CD4-positive, alpha-beta T cell treated with Interleukin-10 for 1 hour (primary cell): ENCODE results near the gene PLCH1.

ENCODE experiments used
- DNase-seq: peaks from one replicate; pipeline ENCODE4 v3.0.0-alpha.2; 2020

Gene PLCH1

DNA sequence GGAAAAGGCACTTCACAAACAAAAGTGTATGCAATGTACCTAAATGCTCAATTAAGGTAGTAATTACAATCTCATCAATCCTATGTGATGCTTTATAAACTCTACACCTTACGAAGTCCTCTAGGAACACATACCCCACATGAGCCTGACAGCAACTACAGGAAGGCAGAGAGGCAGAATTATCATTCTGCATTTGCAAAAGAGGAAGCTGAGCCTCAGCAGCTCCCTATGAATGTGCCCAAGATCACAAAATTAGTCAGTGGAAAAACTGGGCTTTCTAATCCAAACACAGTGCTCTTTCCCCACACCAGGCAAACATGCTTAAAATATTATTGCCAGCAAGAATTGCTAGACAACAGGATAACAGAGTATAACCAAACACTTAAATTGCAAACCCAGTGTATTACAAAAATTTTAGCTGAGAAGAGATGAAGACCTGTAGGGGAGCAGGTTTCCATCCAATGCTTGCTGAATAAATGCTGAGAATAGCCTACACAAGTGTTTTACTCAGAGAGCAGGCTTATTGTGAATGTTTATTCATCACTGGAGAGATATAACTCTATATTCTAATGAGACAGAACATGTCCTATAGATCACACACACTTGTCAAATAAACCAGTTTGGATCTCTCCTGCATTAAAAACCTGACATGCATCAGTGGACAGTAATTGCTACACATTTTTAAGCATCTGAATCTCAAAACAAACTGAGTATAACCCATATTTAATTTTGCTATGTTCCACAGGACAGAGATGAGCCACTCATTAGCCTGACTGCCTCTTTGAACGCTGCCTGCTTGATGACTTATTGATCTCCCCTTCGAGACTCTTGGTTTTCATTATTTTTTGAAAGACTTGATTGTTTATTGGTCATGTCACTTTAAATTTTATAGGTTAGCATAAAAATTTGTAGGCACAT, 62.2 kb downstream of the PLCH1 start:
- DNase-seq: no peak

DNA sequence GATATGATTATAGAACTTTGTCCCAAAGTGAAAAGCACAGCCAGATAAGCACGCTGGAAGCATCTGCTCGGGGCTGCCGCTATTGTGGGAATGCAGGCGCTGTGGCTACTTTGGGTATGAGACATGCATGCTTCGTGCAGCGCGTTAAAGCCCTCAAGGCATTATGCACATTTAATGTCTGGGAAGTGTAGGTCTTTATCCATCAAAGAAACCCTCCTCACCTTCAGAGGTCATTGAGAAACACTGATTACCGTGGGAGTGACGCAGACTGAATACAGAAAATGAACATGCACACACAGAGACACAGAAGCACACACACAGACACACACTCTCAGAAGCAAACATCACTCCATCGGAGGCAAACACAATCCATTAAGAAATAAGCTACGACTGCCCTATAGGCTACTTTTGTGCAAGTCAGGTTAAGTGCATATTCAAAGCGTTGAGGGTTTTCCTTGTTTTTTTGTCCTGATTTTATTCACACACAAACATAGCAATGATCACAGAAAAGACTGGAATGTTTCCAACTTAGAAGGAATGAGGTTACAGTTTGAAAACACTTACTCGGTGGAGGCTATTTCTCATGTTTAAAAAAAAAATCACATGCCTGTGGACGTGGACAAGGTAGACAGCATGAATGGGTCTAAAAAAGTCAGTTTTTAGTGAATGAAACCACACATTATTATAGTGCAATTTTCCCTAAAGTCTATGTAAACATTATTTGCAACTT, 68.5 kb downstream of the PLCH1 start:
- no peak for DNase-seq

DNA sequence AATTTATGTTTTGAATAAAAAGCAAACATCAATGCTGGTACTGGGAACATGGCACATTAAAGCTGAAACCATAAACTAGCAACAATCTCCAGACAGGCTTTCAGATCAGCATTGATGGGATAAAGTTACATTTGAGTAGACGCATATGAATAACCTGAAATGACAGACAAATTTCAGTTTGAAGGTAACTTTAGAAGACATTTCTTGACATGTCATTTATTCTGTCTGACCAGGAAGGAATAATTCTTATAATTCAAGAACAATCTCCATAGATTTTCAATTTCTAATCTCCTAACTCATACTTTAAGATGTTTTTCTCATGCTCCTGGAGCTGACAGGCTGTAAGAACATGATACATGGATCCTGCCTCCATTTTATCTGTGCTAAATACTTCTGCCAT, 69.8 kb downstream of the PLCH1 start:
- DNase-seq: no peak

GRCh38 chr3:155673421-155673820, 71.5 kb downstream of the PLCH1 start:
- no peak for DNase-seq

DNA sequence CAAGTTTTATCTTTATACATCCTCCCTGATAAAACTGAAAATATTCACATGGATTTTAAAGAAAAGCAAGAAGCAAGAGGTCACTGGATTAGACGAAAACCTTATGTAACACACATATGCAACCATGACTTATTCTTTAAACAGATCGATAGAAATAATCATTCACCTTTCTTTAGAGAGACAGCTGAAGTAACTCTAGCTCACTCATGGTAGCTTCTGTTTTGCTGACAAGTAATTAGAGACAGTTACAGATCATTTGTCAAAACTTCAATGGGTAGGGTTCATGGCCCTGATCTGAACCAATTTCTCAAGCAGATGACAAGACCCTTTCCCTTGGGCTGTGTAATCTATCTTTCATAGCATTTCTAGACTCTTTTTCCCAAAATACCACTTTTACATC, 74.5 kb downstream of the PLCH1 start:
- DNase-seq: no peak

DNA sequence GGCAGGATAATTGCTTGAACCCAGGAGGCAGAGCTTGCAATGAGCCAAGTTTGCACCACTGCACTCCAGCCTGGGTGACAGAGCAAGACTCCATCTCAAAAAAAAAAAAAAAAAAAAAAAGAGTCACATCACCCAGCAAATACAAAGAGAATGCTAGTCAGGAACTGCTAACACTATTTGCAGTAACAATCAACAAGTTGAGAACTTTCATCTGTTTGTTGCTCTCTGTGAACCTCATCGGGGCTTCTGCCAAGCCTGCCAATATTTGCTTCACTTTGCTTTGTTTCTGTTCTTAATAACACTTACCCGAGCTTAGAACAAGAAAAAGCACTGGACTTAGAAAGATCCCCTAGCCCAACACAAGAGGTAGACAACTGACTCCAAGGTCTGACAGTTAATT, 76.9 kb downstream of the PLCH1 start:
- no peak for DNase-seq

DNA sequence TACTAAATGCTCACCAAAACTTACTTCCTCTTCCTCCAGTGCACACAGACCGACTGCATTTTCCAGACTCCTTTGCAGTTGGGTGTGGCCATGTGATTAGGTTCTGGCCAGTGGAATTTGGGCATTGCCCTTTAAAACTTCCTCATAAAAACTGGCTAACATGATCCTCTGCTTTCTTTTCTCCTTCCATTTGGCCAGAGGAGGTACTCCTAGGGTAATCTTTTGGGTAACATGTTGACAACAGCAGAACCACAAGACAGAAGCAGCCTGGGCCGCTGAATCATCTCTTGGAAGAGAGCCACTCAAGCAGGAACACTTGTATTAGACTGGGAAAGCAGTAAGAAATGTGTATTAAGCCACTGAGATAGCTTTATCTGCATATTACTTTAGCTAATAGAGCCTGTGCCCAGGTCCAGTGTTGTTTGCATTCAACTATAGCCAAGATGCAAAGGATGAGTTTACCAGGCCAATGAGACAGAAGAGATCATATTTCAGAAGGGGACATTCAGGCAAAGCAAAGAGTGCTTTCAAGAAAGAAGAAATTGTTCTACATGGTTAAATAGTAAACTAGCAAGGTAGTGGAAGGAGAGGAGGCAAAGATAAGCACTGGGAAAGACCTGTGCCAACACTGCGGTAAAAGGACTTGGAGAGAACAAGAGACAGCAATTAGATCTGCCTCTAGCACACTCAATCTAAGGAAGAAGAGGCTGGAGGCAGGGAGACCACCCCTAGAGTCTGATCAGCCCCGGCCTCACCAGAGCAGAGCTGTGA, 79.8 kb downstream of the PLCH1 start:
- DNase-seq: no peak

GRCh38 chr3:155663467-155664212, 81.2 kb downstream of the PLCH1 start:
- DNase-seq: no peak

- no peak for DNase-seq
Measured at GRCh38 chr3:155661760-155662159, 83.1 kb downstream of the PLCH1 start.

DNA sequence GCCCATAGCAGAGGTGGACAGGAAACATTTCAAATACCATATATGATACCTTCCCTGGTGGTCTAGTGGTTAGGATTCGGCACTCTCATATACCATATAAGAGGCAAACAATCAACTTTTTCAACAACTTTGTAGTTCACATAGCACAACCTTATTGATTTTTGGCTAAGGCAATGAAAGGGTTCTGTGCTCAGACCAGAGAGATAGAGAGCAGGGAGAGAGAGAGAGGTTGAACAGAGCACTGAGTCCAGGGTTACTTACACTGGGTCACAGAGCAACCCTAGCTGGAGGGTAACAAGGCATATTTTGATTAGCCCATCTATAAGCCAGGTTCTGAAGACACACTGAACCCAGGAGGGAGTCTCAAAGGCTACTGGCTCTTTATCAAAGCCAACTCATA, 83.8 kb downstream of the PLCH1 start:
- DNase-seq: no peak

GRCh38 chr3:155658671-155659261, 86.1 kb downstream of the PLCH1 start:
- DNase-seq: no peak

DNA sequence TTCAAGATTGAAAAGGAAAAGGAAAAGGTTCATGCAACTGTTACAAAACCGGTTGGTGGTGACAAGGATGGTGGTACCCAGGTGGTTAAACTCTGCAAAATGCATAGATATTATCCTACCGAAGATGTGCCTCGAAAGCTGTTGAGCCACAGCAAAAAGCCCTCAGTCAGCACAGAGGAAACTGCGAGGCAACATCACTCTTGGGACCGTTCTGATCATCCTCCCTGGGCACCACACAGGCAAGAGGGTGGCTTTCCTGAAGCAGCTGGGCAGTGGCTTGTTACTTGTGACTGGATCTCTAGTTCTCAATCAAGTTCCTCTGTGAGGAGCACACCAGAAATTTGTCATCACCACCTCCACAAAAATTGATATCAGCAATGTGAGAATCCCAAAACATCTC, 86.9 kb downstream of the PLCH1 start:
- DNase-seq: no peak

DNA sequence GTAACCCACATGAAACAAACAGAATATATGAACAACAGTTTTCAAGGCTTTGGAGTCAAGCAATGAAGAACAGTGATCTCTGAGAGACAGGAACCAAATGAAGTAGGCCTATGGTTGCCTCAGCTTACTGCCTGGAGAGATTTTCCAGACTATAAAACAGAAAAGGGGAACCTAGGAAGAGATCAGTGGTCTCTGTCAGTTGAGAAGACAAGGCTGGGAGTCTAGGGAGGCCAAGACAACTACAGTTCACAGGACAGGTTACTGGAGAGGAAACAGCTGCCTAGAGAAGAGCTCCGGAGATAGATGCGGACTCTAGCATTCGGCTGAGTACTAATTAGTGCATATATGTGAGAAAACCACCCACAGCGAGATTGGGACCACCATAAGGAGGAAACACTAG, 87.7 kb downstream of the PLCH1 start:
- no peak for DNase-seq

DNA sequence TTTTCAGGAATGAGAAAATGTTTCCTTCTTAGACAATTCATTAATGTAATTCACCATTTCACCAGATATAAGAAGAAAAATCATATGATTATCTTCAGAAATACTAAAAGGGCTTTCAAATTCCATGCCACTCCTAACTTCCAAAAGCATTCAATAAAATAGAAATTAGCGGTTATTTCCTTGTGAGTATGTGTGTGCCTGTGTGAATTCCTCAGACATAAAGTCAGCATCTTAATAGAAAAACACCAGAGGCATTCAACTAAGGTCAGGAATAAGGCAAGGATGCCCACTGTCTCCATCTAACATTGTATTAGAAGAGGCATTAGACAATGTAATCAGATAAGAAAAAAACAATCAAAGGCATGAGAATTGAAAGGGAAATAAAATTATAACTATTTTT, 88.4 kb downstream of the PLCH1 start:
- no peak for DNase-seq

- DNase-seq: no peak
Measured at GRCh38 chr3:155651489-155652218, 93.2 kb downstream of the PLCH1 start.

GRCh38 chr3:155648013-155648591, 96.8 kb downstream of the PLCH1 start:
- DNase-seq: no peak

DNA sequence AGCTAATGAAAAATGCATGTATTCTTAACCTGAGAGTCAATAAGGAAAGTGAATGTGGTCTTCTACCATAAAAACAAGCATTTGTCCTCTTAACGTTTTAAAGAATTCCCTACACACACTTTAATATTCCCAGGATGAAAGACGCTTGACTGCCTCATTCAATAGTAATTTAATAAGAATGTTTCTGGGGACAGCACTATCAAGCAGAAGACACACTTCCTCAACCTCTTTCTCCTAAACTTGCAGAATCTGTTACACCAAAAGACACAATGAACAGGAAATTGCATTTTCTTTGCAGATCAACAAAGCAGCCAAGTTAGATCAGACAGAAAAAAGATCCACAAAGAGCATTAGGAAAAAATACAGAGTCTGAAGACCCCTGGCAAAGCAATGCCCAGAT, 97.7 kb downstream of the PLCH1 start:
- DNase-seq: no peak

- no peak for DNase-seq
Measured at GRCh38 chr3:155646669-155647068, 98.2 kb downstream of the PLCH1 start.

DNA sequence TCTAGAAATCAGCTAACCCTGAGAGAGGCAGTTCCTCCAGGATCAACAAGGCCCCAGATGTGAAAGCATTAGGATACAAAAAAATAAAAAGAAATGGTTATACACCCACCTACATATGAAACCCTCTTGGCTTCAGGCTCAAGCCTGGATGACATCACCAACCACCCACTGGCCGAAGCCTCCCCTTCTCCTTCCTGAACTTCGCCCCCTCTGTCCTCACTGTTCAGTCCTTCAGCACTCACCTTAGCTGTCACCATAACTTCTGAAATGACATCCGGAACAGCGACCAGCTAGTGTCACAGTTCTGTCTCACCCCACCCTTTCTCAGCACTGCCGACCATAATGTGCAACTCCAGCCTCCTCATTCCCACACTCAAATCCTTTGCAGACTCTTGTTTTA, 98.7 kb downstream of the PLCH1 start:
- DNase-seq: no peak

DNA sequence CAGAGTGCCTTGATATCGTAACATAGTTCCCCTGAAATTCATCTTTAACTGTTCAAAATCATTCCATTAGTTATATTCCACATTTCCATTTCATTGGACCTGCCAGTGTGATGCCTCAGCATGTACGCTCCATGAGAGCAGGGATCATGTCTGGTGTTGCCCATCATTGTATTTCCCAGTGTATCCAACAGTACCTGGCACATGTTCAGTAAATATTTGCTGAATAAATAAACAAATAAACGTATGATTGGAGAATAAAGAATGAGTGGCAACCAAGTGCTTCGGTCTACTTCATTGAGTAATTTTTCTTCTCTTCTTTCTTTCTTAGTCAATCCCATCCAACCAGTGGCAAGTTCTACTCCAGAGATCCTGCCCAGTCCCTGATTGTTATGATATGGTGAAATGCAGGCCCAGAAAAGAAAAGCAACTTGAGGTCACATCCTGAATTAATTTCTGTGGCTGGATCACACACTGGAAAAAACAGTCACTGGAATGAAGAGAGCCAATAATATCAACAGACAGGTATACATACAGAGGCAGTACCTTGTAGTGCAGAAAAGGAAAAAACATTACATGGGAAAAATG, 101.2 kb downstream of the PLCH1 start:
- no peak for DNase-seq

- DNase-seq: no peak
Measured at GRCh38 chr3:155641956-155642355, 102.9 kb downstream of the PLCH1 start.
